Activated CD4-positive, CD25-positive, alpha-beta regulatory T cell treated with anti-CD3 and anti-CD28 coated beads, Interleukin-2, amount 50 U/mL, for 24 hours (primary cell): Measurements from ENCODE around the gene ABHD10.
"Not testable (repeated sequence)": the region's sequence is repeated elsewhere in the genome, so short reads cannot be mapped to it uniquely, and the experiment has no call there.

Experiments used
- ATAC-seq, 2 donors: fragments of 150-1000 bp; cut with Tn5 transposase; one replicate each; pipeline ENCODE4 v1.10.0; 2021; ENCODE audit warnings: mild to moderate bottlenecking in 1 of 2, moderate library complexity in 1 of 2

ABHD10 gene

GRCh38 chr3:112035241-112035640, 56.4 kb downstream of the ABHD10 start:
- ATAC-seq: no peak

- ATAC-seq: not testable (repeated sequence)
Measured at GRCh38 chr3:112037194-112037593, 58.4 kb downstream of the ABHD10 start.

DNA sequence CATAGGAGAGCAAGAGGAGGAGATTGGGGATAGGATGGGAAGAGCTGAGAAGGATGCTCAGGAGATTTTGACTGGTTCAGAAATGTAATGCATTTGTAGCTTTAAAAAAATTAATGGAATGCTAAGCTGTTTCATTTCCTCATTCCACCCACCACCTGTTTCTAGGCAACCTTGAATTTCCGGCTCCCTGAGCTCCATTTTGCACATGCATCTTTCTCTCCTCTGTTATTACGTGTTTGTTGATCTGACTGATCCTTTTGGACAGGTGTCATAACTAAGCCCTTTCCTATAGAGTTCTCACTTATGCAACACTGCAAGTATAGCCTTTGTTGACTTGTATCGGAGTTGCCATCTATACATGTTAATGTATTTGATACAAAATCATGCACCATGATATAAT, 60.0 kb downstream of the ABHD10 start:
- no peak for ATAC-seq

DNA sequence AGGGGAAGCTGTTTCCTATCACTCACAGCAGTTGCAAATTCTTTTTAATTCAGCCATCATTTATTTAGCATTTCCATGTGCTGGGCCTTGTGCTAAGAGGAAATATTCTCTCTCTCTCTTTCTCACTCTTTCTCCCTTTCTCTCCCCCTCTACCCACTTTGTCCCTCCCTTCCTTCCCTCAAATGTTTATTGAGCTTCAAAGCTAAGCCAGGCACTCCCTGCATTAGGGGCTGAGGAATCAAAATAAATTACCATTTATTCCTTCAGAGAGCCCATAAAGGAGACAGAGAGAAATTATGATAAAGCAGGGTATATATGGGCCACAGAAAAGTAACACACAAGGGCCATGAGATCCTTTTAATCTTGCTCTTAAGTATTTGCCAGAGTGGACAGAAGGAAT, 62.5 kb downstream of the ABHD10 start:
- ATAC-seq: no peak

DNA sequence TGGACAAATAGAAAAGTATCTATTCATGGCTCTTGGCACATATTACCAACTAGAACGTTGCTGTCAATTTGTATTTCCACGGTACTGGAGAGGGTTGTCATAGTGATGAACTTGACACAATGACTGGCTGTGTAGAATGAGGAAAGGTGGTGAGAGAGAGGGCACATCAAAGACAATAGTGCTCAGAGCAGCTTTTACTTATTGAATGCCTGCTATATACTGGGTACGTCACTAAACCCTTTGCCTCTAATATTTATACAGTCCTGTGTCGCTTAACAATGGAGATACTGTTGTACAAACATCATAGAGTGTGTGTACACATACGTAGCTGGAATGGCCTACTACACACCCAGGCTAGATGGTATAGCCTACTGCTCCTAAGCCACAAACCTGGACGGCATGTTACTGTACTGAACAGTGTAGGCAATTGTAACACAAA, 64.0 kb downstream of the ABHD10 start:
- no peak for ATAC-seq
